Measurements from ENCODE around the gene SIN3A. TPM values are rescaled to one million over a fixed set of nuclear protein-coding genes. Genes with fewer than 3 reads are reported as not detected.

Gene SIN3A
- total RNA-seq, 4 donors from 2014 or later, result 31.1 to 53.1 (median 45.6) TPM

- DNase-seq (ENCODE audit: extremely low spot score), result no peak
- no peak for TF ChIP-seq POLR2AphosphoS5 (IDR thresholded peaks at IDR 0.05)
- Histone ChIP-seq H3K36me3 (no peaks in the 10 kb centered on the region), H3K4me3 (no peak overlapping the region), H3K4me1 (peaks cover 11 to 19% (median 18%) of the 10 kb centered on the region in 4 donors), H3K27me3 (no peaks in the 10 kb centered on the region), H3K9me3 (no peaks in the 10 kb centered on the region), H3K27ac (replicated peaks in 1 of 4) (peak overlapping the region in 1 of 4 donors; percentile 100)
- intact Hi-C loops (cut with DNase I), result loop anchor here (5.0 kb wide), 1 partner anchor 171 kb away; the partner anchor contains the start of gene SNUPN
- 58% methylated on average over 6 of the region's 6 CpGs for WGBS
Measured at GRCh38 chr15:75456710-75457109, 5.2 kb upstream of the SIN3A start.

GRCh38 chr15:75455982-75456531 lies 4.6 kb upstream of the SIN3A start:
- intact Hi-C loops (cut with DNase I), result loop anchor here (2.0 to 5.0 kb wide), 2 partner anchors 87 to 171 kb away; partner anchors contain the start of genes MAN2C1 and SNUPN
- TF ChIP-seq POLR2AphosphoS5 (IDR thresholded peaks at IDR 0.05) (no peak), EP300 (IDR thresholded peaks at IDR 0.05) (no peak), CTCF (IDR thresholded peaks at IDR 0.05) (no peak), POLR2A (IDR thresholded peaks at IDR 0.05; ENCODE audit: low read depth) (no peak)
- H3K27me3 ChIP-seq, result no peaks in the 10 kb centered on the region
- peaks cover 11 to 19% (median 18%) of the 10 kb centered on the region in 4 donors for H3K4me1 ChIP-seq
- no peak for DNase-seq (ENCODE audit: extremely low spot score)
- no peaks in the 10 kb centered on the region for H3K36me3 ChIP-seq
- peak overlapping the region; percentile 88 to 95 (median 92) for H3K4me3 ChIP-seq
- H3K9me3 ChIP-seq, result no peaks in the 10 kb centered on the region
- H3K27ac ChIP-seq (replicated peaks in 1 of 4), result peak overlapping the region; percentile 95 to 100 (median 100)
- 3% methylated on average over 16 of the region's 24 CpGs for WGBS

- no peaks in the 10 kb centered on the region for H3K36me3 ChIP-seq
- peak; percentile 30 for TF ChIP-seq POLR2A (IDR thresholded peaks at IDR 0.05; ENCODE audit: low read depth)
- TF ChIP-seq EP300 (IDR thresholded peaks at IDR 0.05), result no peak
- TF ChIP-seq CTCF (IDR thresholded peaks at IDR 0.05), result peak in 1 of 3 experiments; percentile 4
- peak in 1 of 2 donors; percentile 76 for TF ChIP-seq POLR2AphosphoS5 (IDR thresholded peaks at IDR 0.05)
- no peaks in the 10 kb centered on the region for H3K9me3 ChIP-seq
- H3K27ac ChIP-seq (replicated peaks in 1 of 4), result peak overlapping the region; percentile 95 to 100 (median 100)
- H3K4me3 ChIP-seq, result peak overlapping the region; percentile 88 to 95 (median 92)
- peaks cover 11 to 20% (median 18%) of the 10 kb centered on the region in 4 donors for H3K4me1 ChIP-seq
- DNase-seq (ENCODE audit: extremely low spot score), result peak; percentile 98
- intact Hi-C loops (cut with DNase I), result loop anchor here (2.0 to 5.0 kb wide), 2 partner anchors 87 to 172 kb away; partner anchors contain the start of genes MAN2C1 and SNUPN
- 0% methylated on average over 18 of the region's 48 CpGs for WGBS
- no peaks in the 10 kb centered on the region for H3K27me3 ChIP-seq
Measured at GRCh38 chr15:75455424-75455981, 4.0 kb upstream of the SIN3A start.

GRCh38 chr15:75454471-75455378 lies 3.2 kb upstream of the SIN3A start:
- H3K9me3 ChIP-seq, result no peaks in the 10 kb centered on the region
- H3K27ac ChIP-seq (replicated peaks in 1 of 4), result peak overlapping the region; percentile 95 to 100 (median 100)
- DNase-seq (ENCODE audit: extremely low spot score), result peak; percentile 94
- H3K27me3 ChIP-seq, result no peaks in the 10 kb centered on the region
- no peaks in the 10 kb centered on the region for H3K36me3 ChIP-seq
- under 1% methylated on average over 31 of the region's 116 CpGs for WGBS
- H3K4me3 ChIP-seq, result peak overlapping the region; percentile 88 to 95 (median 92)
- intact Hi-C loops (cut with DNase I), result loop anchor here (2.0 to 5.0 kb wide), 3 partner anchors 86 to 173 kb away; partner anchors contain the start of genes MAN2C1, PTPN9 and SNUPN
- TF ChIP-seq CTCF (IDR thresholded peaks at IDR 0.05) (no peak), EP300 (IDR thresholded peaks at IDR 0.05) (no peak), POLR2A (IDR thresholded peaks at IDR 0.05; ENCODE audit: low read depth) (no peak), POLR2AphosphoS5 (IDR thresholded peaks at IDR 0.05) (no peak)
- H3K4me1 ChIP-seq, result peaks cover 16 to 27% (median 22%) of the 10 kb centered on the region in 4 donors
